Stimulated activated CD8-positive, alpha-beta memory T cell treated with anti-CD3 and anti-CD28 coated beads, Interleukin-7, amount 100 ng/mL, for 48 hours (primary cell): ENCODE data around the gene C14orf119.

ENCODE experiments used
- DNase-seq, 2 donors: peaks; one replicate each; pipeline ENCODE4 v3.0.0-alpha.2; 2020; ENCODE audit warnings: low read depth in 1 of 2; ENCODE audit errors: extremely low read depth in 1 of 2

The C14orf119 gene

GRCh38 chr14:23124337-23124954, 29.1 kb downstream of the C14orf119 start:
- DNase-seq: no peak

DNA sequence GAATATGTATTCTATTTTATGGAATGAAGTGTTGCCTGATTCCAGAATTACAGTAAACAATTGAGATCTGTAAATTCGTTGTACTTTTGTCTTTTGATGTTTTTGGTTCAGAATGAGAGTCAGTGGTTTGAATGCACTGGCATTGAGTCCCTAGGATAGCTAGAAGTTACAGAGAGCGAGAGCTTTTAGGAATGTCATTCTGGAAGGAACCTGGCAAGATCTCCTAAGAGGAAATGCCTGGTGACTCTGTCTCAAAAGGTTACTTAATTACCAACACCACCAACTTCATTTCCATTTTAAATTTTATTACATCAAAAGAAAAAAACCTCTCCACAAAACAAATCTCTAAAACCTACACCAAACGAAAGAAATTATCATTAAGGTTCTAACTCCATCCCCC, 29.7 kb downstream of the C14orf119 start:
- DNase-seq: no peak

- no peak for DNase-seq
These were observed 30.7 kb downstream of the C14orf119 start for GRCh38 chr14:23125933-23126524.

DNA sequence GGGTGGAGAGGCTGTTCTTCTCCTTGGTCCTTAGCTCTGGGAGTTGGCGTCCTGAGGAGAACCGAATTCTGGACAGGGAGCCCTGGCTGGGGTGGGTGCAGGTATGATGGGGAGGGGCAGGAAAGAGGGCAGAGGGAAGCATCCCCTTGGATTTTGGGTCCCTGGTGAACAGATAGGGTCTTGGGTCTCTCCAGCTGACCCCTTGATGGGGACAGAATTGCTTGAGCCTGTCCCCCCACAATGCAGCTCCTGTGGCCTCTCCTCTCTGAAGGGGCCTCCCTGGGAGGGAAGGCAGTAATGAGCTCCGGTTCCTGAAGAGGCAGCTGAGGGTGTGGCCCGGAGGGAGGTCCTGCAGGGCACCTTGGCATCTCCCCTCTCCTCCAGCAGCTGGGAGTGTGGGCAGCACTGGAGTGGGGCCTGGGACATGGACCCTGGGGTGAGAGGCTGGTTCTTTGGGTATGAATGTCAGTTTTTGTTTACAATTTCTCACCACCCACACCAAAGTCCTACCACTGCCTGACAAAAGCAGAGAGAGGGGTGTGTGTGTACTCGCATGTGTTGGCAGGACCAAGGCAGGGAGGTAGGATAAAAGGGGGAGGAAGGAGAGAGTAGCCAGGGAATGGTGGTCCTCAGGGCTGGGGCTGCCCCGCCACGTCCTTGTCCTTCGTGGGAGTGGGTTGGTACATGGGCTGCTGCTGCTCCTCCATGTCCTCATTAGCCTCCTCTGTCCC, 31.4 kb downstream of the C14orf119 start:
- DNase-seq: no peak

DNA sequence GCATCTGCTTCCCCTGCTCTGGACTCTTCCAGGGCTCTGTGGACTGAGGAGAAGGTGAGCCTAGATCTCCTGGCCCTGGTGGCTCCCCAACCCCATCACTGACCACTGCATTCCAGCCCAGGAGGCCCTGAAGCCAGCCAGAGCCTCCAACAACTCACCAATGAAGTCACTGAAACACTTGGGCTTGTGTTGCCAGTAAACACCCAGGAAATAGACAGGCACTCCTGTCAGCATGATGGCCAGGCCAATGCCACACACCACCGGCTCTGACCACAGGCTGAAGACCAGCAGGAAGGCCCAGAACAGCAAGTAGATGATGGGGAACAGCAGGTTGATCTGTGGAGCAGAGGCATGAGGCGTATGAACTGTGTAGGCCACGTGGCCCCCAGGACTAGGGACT, 32.6 kb downstream of the C14orf119 start:
- DNase-seq: no peak

DNA sequence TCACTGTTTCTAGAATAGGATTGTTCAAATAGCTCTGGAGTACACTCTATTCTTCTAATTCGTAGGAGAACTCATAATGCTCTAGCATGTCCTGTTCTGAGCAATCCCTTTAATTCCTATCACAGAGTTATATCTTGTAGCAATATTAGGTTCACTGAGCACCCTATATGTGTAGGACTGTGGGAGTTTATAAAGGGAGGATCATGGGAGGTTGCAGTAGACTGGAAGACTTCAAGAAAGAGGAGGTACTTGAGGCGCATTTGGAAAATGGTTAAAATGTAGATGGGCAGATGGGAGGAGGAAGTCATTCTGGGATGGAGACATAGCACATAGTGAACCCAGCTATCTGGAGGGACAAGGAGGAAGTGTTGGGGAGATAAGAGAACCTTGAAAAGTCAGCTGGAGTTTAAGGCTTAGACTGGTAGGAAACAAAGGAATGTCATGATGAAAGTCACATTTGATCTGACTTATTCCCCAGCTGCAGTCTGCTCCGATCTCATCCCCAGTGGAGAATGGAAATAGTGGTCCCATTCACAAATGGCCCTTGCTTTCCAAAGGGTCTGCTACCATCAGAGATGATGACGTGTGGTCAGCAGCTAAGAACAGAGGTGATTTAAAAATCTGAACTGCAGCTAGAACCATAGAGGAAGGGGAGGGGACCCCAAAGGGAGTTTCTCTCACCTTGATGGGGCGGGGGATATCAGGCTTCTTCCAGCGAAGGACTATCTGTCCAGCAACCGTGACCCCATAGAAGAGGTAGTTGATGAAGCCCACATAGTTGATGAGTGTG, 33.9 kb downstream of the C14orf119 start:
- no peak for DNase-seq

GRCh38 chr14:23129759-23130316, 34.5 kb downstream of the C14orf119 start:
- DNase-seq: no peak

GRCh38 chr14:23130871-23131270, 35.6 kb downstream of the C14orf119 start:
- no peak for DNase-seq

DNA sequence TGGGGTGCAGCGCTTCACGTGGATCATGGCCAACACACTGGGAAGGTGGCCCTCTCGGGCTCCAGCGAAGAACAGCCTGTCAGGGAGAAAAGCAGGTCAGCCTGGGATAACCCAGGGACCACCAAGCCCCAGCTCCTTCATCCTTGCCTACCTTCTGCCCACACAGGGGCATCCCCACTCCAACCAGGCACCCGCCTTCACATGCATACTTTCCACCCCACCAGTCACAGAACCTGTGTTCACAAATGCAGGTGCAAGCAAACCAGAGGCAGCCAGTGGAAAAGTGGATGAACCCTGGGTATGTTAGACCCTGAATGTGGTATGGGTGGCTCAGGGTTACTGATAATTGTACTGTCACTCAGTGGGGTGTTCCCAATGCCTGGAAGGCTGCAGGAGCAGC, 36.2 kb downstream of the C14orf119 start:
- no peak for DNase-seq

GRCh38 chr14:23132970-23133369, 37.7 kb downstream of the C14orf119 start:
- DNase-seq: no peak

DNA sequence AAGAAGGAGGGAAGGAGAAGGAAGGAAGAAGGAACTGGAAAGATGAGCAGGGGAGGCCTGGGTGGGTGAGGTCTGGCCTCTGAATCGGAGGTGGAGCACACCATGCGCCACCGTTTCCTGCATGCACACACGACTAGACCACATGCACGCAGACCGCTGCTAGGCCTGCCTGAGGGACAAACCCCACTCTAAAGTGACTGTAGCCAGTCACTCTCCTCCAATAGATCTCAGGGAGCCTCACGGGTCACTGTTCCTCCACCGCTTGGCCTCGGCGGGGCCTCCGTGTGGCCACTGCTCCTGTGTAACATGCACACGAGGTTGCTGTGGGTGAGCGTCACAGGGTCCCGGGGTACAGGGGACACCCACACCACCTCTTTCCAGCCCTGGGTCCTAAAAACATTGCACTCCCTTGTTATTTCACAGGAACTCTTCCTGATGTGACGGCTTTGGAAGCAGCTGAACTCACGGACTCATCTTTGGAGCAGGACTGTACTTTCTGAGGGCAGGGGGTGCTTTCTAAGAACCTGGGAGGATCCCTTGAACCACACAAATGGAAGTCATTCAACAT, 41.3 kb downstream of the C14orf119 start:
- DNase-seq: no peak

- no peak for DNase-seq
These were observed 42.0 kb downstream of the C14orf119 start for GRCh38 chr14:23137192-23137812.

GRCh38 chr14:23137813-23138535, 42.7 kb downstream of the C14orf119 start:
- no peak for DNase-seq

- no peak for DNase-seq
These were observed 44.6 kb downstream of the C14orf119 start for GRCh38 chr14:23139874-23140273.

DNA sequence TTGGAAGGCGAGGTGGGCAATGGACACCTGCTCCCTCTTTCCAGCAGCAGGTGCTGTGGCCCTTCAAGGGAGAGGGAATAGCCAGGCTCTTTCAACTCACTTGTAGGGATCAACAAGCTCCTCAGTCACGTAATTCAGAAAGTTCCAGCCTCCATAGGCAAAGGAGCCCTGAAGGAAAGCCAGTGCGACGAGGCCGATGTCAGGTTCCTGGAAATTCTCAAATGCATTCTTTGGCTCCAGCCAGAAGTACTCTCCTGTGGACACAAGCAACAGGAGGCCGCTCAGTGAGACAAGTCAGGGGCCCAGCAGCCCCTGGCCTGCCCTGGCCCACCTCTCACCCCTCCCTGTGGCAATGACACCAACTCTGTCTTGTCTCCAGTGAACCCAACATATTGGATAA, 45.1 kb downstream of the C14orf119 start:
- DNase-seq: no peak

DNA sequence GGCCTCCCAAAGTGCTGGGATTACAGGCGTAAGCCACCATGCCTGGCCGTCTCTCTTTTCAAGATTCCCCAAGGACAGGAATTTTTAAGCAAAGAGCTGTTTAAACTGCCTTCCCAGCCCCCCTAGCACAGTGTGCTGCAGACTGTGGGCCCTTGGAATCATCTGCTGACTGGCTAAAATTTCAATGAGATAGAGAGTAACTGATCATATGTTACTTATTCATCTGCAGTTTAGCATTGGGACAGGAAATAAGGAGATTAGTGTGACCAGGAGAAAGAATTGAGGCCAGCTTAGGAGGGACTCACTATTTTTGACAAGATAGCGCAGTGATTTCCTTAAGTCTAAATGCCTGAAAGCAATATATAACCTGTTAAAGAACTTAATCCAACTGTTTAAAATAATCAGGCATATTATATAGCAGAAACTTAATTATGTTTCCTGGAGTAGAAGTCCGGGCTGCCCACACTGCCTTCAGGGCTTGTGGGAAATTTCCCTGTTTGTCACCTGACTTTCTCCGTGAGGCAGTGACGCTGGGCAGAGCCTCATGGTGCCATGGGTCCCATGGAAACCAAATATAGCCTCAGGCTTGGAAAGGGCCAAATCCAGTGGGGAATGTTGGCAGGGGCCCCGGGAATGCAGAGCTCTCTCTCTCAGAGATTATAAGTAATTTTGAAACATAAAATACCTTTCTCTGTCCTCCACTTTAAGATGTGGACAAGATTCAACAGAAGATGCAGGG, 46.6 kb downstream of the C14orf119 start:
- no peak for DNase-seq

DNA sequence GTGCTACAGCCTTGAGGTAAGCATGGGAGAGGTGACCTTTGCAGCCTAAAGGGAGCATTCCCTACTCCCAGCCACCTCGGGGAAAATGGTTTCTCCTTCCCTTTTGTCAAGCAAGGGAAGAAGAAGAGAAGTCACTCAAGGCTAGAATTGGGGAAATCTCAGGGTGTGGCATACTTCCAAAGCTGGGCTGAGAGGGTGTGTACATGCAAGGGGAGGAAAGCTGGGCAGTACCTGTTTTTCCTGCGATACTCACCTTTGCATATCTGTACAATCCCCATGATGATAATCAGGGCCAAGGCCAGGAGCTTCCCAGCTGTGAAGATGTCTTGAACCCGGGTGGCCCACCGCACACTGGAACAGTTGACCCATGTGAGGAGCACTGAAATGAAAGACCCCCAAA, 47.5 kb downstream of the C14orf119 start:
- DNase-seq: no peak

DNA sequence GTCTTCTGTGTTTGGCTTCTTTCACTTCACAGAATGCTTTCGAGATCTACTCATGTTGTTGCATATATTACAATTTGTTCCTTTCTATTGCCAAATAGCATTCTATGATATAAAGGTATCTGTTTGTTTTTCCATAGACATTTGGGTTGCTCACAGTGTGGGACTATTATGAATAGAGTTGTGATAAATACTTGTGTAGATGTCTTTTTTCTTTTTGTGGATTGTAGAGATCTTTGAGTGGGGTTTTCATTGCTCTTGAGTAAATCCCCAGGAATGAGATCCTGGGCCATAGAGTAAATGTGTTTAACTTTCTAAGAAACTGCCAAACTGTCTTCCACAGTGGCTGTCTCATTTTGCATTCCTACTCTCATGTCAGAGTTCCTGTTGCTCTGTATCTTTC, 48.6 kb downstream of the C14orf119 start:
- DNase-seq: no peak

DNA sequence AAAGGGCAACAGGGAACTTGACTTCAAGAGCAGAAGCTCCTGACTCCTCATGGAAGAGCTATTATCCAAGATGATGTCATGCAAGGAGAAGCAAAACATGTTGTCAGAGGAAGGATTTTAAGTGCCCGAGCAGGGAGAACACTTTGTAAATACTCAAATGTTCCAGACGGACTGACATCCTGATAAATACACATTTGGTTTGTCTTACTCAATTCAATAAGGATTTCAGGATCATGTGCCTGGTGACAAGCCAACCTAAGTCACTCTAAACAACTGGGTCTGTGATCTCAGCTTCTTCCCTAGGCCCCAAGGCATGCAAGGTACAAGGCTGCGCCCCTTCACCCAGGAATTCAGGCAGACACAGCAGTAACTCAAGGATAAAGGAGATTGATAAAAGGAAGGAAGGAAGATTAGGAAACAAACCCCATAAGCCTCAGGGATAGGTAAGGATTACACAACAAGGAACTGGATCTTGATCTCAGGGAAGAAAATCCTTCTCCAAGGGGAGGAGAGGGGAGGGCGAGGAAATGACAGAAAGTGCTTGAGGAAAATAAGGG, 50.6 kb downstream of the C14orf119 start:
- DNase-seq: no peak
